Spinal cord (tissue), 10 donors: ENCODE data around the gene XXYLT1. TPM values are rescaled to one million over a fixed set of nuclear protein-coding genes. Genes with fewer than 3 reads are reported as not detected.

ENCODE experiments used
- DNase-seq, 6 donors: peaks; one replicate each; pipeline versions ENCODE4 v3.0.0 to v3.0.0-alpha.2; 2013 to 2015; ENCODE audit warnings: low spot score in 6 of 6, low read depth in 4 of 6
- H3K27ac ChIP-seq: one replicate; pipeline ENCODE4 v1.5.1; 2013; ENCODE audit warnings: low read depth, low read length, control low read depth
- H3K27me3 ChIP-seq: one replicate; pipeline ENCODE4 v1.6.1; 2013; ENCODE audit warnings: low read length; ENCODE audit not compliant: control insufficient read depth, insufficient read depth
- H3K36me3 ChIP-seq: one replicate; pipeline ENCODE4 v1.6.1; 2013; ENCODE audit warnings: low read length; ENCODE audit not compliant: control insufficient read depth, insufficient read depth
- H3K4me1 ChIP-seq: one replicate; pipeline ENCODE4 v1.6.1; 2013; ENCODE audit warnings: low read length; ENCODE audit not compliant: control insufficient read depth, insufficient read depth
- H3K4me3 ChIP-seq: one replicate; pipeline ENCODE4 v1.5.1; 2013; ENCODE audit warnings: low read depth, low read length, control low read depth
- H3K9me3 ChIP-seq: one replicate; pipeline ENCODE4 v1.6.1; 2013; ENCODE audit warnings: low read length; ENCODE audit not compliant: control insufficient read depth, insufficient read depth
- WGBS: methylation state at CpG from one replicate; pipeline ENCODE4 v1.1.5; 2013; ENCODE audit warnings: missing lambda C conversion rate; ENCODE audit not compliant: insufficient coverage; 5-methylcytosine and 5-hydroxymethylcytosine counted together
- polyA plus RNA-seq, 2 donors: library from polyadenylated mRNA; unstranded; fragments of 120-200 nt; gene quantifications; one replicate each; pipeline ENCODE4 v1.2.1, GENCODE V29; 2013; ENCODE audit not compliant: insufficient read length in 2 of 2
- total RNA-seq, 2 donors: library from RNA; depleted of rRNA in 1 of 2; stranded (reverse); fragments of 120-200 nt in 1 of 2; fragments of >200 nt in 1 of 2; gene quantifications; one replicate each; pipeline versions ENCODE4 v1.2.3 to v1.2.4, GENCODE V29; 2013 to 2014
- donor health status: healthy.

XXYLT1 gene
- total and polyA plus RNA-seq, 4 donors: 28.0 to 47.9 (median 37.5) TPM

DNA sequence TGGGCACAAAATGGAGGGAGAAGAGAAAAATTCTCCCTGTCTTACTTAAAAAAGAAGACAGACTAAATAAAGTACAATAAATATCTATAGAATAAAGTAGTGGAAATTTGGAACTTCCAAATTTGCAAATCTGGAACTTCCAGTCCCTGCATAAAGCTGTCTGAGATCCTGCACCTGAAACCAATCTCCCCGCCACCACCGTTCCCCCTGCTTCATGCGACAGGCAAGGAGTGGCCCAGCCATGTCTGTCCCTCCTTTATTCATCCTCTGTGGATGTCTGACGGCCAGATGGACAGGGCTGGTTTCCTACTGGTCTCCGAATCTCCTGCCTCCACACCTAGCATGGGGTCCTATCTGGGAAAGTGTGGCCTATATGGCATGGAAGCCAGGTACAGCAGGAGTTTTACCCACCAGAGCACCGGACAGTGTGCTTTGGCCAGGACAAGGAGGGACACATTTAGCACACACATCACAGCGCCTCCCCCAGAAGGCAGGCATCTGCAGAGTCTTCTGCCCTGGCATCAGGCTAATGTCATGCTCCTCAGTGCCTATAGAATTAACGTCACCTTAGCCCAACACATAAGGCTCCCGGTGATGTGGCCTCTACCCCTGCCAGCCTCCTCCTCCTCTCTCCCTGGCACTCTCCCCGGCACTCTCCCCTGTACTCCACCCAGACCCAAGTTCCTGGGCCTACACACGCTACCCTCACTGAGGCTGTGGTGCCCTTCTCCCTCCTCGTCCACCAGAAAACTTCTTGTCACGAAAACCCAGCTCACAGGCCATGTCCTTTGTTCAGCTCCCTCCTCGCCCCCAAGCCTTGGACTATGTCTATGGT is 170.8 kb downstream of the XXYLT1 start:
- peaks cover 7% of the 10 kb centered on the region for H3K36me3 ChIP-seq
- WGBS: 87% methylated on average over 9 of the region's 14 CpGs
- H3K4me1 ChIP-seq: peaks cover 10% of the 10 kb centered on the region
- H3K27me3 ChIP-seq: no peaks in the 10 kb centered on the region
- no peak overlapping the region for H3K27ac ChIP-seq
- H3K9me3 ChIP-seq: no peaks in the 10 kb centered on the region
- H3K4me3 ChIP-seq: no peak overlapping the region
- DNase-seq: no peak

DNA sequence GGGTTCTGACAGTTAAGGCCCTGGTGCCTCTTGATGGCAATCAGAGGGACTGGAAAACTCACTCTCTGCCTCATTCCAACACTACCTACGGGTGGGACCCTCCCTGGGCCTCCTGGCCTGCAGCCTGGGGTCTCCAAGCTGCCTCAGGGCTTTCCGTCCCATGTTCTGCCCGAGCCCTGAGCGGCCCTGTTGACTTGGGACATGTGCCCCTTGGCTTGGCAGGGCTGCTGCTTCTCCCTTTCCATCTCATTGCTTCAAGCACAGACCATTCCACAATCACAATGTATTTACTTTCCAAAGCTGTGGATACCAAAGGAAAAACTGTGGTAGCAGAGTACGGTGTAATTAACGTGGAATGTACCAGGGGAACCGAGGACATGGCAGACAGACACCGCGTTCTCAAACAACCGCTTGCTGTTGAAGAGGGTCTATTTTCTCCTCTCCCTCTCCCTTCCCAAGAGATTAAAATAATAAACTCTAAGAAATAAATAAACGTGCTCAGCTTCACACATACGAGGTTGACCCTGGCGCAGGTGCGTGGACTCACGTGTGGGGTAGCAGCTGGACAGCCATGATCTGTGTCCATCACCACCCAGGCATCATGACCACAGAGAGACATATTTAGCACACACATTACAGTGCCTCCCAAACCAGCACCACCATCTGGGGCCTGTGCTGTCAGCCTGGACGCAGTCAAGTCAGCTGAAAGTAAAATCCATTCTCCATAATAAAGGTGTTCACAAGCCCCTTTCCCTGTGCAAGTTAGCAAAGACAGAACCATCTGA is 172.0 kb downstream of the XXYLT1 start:
- H3K27ac ChIP-seq: no peak overlapping the region
- no peaks in the 10 kb centered on the region for H3K9me3 ChIP-seq
- 79% methylated on average over 9 of the region's 16 CpGs for WGBS
- H3K27me3 ChIP-seq: no peaks in the 10 kb centered on the region
- peaks cover 14% of the 10 kb centered on the region for H3K36me3 ChIP-seq
- no peak for DNase-seq
- H3K4me3 ChIP-seq: no peak overlapping the region
- H3K4me1 ChIP-seq: peaks cover 21% of the 10 kb centered on the region

DNA sequence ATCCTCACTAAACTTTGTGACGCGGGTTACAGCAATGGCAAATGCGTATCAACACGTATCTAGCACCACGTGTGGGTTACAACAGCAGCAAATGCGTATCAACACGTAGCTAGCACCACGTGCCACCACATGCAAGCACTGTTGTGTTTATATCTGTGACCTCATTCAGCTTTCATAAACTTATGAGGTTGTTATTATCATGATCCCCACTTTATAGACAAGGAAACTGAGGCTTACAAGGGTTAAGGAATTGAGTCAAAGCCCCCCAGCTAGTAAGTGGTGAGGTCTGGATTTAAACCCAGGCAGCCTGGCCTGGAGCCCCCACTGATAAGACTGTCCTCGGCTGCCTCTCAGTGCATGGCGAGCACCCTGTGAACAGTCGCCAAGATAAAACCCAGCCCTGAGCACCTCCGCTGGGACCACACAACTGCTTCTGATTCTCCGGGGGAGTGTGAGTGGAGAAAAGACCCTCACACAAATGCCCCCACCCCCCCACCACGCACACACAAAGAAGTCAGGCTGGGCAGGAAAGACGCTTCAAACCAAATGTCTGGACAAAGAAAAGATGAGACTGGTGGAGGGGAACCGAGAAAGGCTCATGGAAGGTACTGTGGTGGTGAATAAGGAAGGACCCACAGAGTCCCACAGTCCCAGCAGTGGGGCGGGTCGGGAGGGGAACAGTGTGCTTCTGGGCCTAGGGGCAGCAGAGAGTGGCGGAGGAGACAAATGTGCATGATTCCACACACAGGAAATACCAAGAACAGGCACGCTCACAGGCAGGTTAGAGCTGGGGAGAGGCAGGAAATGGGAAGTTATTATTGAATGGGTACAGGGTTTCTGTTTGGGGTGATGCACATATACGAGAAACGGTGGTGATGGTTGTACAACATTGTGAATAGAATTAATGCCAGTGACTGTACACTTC is 173.4 kb downstream of the XXYLT1 start:
- no peak for DNase-seq

DNA sequence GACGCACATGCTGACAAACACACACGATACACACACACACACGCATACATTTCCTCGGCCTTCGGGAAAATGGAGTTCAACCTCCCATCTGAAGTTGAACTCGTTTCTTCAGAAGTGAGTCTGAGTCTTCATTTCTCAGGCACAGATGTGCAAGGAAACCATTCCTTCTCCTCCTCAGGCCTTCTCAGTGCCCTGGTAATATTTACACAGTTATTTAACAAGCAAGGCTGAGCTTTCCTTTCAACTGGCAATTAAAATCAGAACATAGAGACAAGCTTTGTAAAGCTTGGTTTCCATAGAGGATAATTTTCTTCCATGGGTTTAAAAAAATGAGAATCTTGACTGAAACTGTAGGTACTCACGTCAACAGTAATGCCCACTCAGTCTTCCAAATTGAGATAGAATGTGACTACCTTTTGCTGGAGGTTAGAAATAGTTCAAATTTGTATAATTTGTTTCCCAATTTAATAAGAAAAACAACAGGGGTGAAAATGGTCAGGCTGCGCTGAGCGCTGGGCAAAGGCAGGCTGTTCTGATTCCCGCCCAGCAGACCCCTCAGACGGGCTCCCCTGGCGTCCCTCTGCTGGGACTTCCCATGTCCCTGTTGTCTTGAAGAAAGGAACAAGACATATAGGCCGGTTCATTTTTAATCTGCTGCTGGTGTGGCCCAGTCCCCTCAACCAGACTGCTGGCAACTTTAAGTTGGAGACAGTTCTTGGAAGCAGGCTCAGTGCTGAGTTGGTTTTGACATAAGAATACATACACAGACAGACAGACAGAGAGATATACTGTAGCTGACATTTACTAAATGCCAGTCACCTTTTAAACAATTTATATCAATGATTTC is 174.3 kb downstream of the XXYLT1 start:
- Histone ChIP-seq H3K36me3 (peaks cover 14% of the 10 kb centered on the region), H3K27me3 (no peaks in the 10 kb centered on the region), H3K27ac (no peak overlapping the region), H3K9me3 (no peaks in the 10 kb centered on the region), H3K4me3 (no peak overlapping the region), H3K4me1 (peaks cover 23% of the 10 kb centered on the region)
- 94% methylated on average over 12 of the region's 13 CpGs for WGBS
- no peak for DNase-seq

More for the DNA sequence above, 173.4 kb downstream of the XXYLT1 start:
- Histone ChIP-seq H3K27me3 (no peaks in the 10 kb centered on the region), H3K27ac (no peak overlapping the region), H3K36me3 (peaks cover 14% of the 10 kb centered on the region), H3K4me1 (peaks cover 23% of the 10 kb centered on the region), H3K4me3 (no peak overlapping the region), H3K9me3 (no peaks in the 10 kb centered on the region)
- 81% methylated on average over 11 of the region's 22 CpGs for whole genome bisulfite sequencing

DNA sequence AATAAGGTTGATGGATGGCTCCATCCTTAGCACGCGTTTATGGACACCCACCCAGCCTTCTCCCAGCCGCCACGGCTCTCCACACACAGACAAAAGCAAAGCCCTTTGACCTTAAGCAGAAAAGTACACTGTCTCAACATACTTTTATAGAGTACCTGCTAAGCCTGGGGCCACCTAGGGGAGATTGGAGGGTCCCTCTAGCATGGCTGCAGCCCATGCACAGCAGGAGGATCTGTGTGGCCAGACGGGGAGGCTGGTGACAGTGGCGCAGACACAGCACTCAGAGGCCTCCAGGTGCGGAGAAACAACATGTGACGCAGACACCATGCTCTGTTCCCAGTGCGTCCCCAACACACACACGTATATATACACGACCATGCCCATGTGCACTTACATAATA is 174.9 kb downstream of the XXYLT1 start:
- peaks cover 14% of the 10 kb centered on the region for H3K36me3 ChIP-seq
- H3K27me3 ChIP-seq: no peaks in the 10 kb centered on the region
- no peak overlapping the region for H3K4me3 ChIP-seq
- peaks cover 23% of the 10 kb centered on the region for H3K4me1 ChIP-seq
- no peak overlapping the region for H3K27ac ChIP-seq
- H3K9me3 ChIP-seq: no peaks in the 10 kb centered on the region
- DNase-seq: no peak
- WGBS: 97% methylated on average over 7 of the region's 11 CpGs

DNA sequence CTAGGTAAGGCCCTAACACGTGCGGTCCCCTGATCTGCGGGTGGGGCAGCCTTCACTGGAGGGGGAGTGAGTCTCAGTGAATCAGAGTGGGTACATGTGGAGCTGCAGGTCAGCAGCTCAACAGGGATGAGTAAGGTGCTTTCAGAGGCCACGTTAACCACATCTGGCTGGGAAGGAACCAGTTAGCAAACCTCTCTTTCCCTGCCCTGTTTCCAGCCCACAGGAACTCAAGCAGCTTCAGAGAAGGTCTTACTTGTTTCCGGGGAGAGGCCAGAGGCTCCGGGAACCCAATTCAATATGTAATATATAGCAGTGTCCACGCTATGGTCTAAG is 175.3 kb downstream of the XXYLT1 start:
- peaks cover 19% of the 10 kb centered on the region for H3K4me1 ChIP-seq
- 91% methylated on average over 4 of the region's 7 CpGs for WGBS
- no peak for DNase-seq
- no peaks in the 10 kb centered on the region for H3K27me3 ChIP-seq
- H3K36me3 ChIP-seq: peaks cover 14% of the 10 kb centered on the region
- no peaks in the 10 kb centered on the region for H3K9me3 ChIP-seq
- H3K4me3 ChIP-seq: no peak overlapping the region
- no peak overlapping the region for H3K27ac ChIP-seq

DNA sequence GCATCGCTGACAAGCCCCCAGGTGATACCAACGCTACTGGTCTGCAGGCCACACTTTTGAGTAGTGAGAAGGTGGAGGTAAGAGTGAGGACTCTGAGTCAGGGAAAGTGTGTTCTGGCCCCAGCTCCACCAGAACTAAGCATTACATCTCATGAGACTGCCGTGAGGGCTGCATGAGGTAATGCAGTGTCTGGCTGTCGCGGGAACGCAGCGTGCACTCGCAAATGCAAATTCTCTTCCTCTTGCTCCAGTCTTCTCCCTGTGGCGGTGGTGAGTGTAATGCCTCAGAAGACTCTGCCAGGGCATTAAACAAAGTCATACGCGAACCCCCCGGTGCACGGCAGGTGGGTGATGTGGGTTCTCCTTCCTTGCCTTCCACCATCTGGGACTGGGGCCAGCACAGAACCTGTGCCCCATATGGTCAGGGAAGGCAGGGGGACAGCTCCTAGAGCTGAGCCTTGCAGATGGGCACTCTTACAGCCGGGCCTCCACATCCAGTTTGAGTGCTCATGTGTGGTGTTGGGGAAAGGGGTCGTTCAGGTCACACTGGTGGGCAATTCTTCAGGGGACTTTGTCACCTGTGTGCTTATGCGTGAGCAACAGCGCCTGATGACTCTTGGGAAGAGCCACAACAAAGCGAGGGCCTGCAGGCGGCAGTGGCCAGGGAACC is 175.8 kb downstream of the XXYLT1 start:
- Histone ChIP-seq H3K4me3 (no peak overlapping the region), H3K36me3 (peaks cover 14% of the 10 kb centered on the region), H3K27ac (no peak overlapping the region), H3K4me1 (peaks cover 19% of the 10 kb centered on the region), H3K27me3 (no peaks in the 10 kb centered on the region), H3K9me3 (no peaks in the 10 kb centered on the region)
- 73% methylated on average over 17 of the region's 19 CpGs for WGBS
- peak in 1 of 6 donors; percentile 34 for DNase-seq

DNA sequence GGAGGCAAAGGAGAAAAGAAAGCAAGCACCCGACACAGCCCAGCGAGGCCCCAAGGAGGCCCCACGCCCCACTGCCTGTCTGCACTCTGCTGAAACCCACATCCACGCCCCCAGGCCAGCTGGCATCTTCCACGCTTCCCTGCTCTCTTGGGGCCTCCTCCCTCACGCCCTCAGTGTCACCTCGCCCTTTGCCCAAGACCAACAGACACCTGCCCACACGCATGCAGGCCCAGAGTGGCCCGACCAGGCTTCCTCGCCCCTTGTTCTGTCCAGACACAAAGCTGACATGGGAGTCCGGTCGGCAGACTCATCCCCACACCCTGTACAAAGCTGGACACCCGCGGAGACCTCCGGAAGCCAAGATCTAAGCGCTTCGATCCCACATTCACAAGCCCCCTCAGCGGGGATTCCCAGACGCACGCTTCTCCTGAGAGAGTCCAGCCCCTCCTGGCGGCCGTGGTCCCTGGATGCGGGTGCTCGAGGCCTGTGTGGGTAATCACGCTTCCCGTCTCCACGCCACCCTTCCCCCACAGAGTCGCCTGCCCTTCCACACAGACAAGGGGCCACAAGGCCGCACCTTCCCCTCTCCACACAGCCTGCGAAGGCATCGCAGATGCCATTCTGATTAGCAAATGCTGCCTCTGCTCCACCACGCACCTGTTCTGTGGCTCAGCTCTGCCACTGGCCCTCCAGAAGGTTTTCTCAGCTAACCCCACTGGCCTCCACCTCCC is 176.6 kb downstream of the XXYLT1 start:
- H3K27me3 ChIP-seq: no peaks in the 10 kb centered on the region
- peaks cover 19% of the 10 kb centered on the region for H3K4me1 ChIP-seq
- WGBS: 73% methylated on average over 30 of the region's 32 CpGs
- no peak overlapping the region for H3K4me3 ChIP-seq
- H3K27ac ChIP-seq: no peak overlapping the region
- DNase-seq: no peak
- no peaks in the 10 kb centered on the region for H3K9me3 ChIP-seq
- peaks cover 14% of the 10 kb centered on the region for H3K36me3 ChIP-seq
